HepG2 (cell line): ENCODE data around the gene PNKD. TPM values are rescaled to one million over a fixed set of nuclear protein-coding genes. Genes with fewer than 3 reads are reported as not detected.

ENCODE experiments used
- ARID2 ChIP-seq: sonication (generic); formaldehyde crosslinking; IDR thresholded peaks from 2 replicates; pipeline ENCODE4 v1.8.1; 2022; ENCODE audit warnings: mild to moderate bottlenecking, missing genetic modification reagents, borderline replicate concordance
- ARID5B ChIP-seq: IDR thresholded peaks from 2 replicates; pipeline ENCODE4 v1.4.0; 2020; ENCODE audit warnings: mild to moderate bottlenecking, missing genetic modification reagents
- CENPBD1 ChIP-seq: sonication (generic); formaldehyde crosslinking; IDR thresholded peaks from 2 replicates; pipeline ENCODE4 v1.8.0; 2022; ENCODE audit warnings: missing genetic modification reagents, low read depth, mild to moderate bottlenecking, borderline replicate concordance
- JDP2 ChIP-seq: sonication (generic); formaldehyde crosslinking; IDR thresholded peaks from 2 replicates; pipeline ENCODE4 v1.8.1; 2022; ENCODE audit warnings: missing genetic modification reagents, borderline replicate concordance
- KMT2B ChIP-seq: IDR thresholded peaks from 2 replicates; pipeline ENCODE4 v1.6.1; 2016; ENCODE audit warnings: missing genetic modification reagents, missing compliant biosample characterization
- POGK ChIP-seq: sonication (generic); formaldehyde crosslinking; conservative IDR thresholded peaks from 2 replicates; pipeline ENCODE4 v1.8.0; 2022; ENCODE audit warnings: mild to moderate bottlenecking, moderate library complexity, missing genetic modification reagents
- SETDB1 ChIP-seq: sonication (generic); formaldehyde crosslinking; IDR thresholded peaks from 2 replicates; pipeline ENCODE4 v1.5.1; 2020; ENCODE audit warnings: missing genetic modification reagents, mild to moderate bottlenecking, borderline replicate concordance
- SOX5 ChIP-seq: IDR thresholded peaks from 2 replicates; pipeline ENCODE4 v1.6.1; 2016; ENCODE audit warnings: borderline replicate concordance
- TGIF2 ChIP-seq: IDR thresholded peaks from 2 replicates; pipeline ENCODE4 v1.6.1; 2016; ENCODE audit warnings: control low read depth, missing compliant biosample characterization
- ZKSCAN8 ChIP-seq: IDR thresholded peaks from 2 replicates; pipeline ENCODE4 v1.6.1; 2016; ENCODE audit warnings: borderline replicate concordance, missing genetic modification reagents, missing compliant biosample characterization
- ZNF326 ChIP-seq: sonication (generic); formaldehyde crosslinking; IDR thresholded peaks from 2 replicates; pipeline ENCODE4 v1.4.0; 2020; ENCODE audit warnings: missing genetic modification reagents, borderline replicate concordance
- ZSCAN9 ChIP-seq: IDR thresholded peaks from 2 replicates; pipeline ENCODE4 v1.6.1; 2016; ENCODE audit warnings: borderline replicate concordance
- polyA plus RNA-seq, 8 experiments: library from polyadenylated mRNA; depleted of rRNA in 3 of 8; stranded (reverse) in 7 of 8; unstranded in 1 of 8; fragments of >200 nt; fragmentation: Illumina TruSeq in 4 of 8; extraction: Trizol in 4 of 8; gene quantifications; 2 replicates each; pipeline versions ENCODE4 v1.2.1 to v1.2.3, GENCODE V29; 2011 to 2016; ENCODE audit warnings: low read depth in 4 of 8, missing spikeins in 1 of 8, mixed read lengths in 1 of 8; ENCODE audit not compliant: insufficient read depth in 1 of 8
- total RNA-seq, 5 experiments: library from RNA; depleted of rRNA; stranded (reverse); fragments of >200 nt; fragmentation: Illumina TruSeq; extraction: Trizol; gene quantifications; 2 replicates each; pipeline ENCODE4 v1.2.3, GENCODE V29; 2016; ENCODE audit warnings: low read depth in 1 of 5
- TF ChIP-seq, protein P1 (sequence below): fragments of 450-650 bp; IDR thresholded peaks from 2 replicates; pipeline ENCODE4 v1.6.1; 2016
- TF ChIP-seq, protein P2 (sequence below): IDR thresholded peaks from 2 replicates; pipeline ENCODE4 v1.6.1; 2012; ENCODE audit warnings: low read length, improper control_type of control experiment
- TF ChIP-seq, protein P3 (sequence below): sonication (generic); formaldehyde crosslinking; IDR thresholded peaks from 2 replicates; pipeline ENCODE4 v1.5.0; 2020; ENCODE audit warnings: missing genetic modification reagents

The PNKD gene
- total and polyA plus RNA-seq, 2 of the 13 experiments (the other 11 are each of a cell fraction or from before 2014, with no cell fraction given), result 55.9 to 80.4 TPM

- peak; percentile 35; the same call in 1 of the 2 replicates for TF ChIP-seq ZSCAN9 (CRISPR knock-in tag)
- TF ChIP-seq, protein P1, sequence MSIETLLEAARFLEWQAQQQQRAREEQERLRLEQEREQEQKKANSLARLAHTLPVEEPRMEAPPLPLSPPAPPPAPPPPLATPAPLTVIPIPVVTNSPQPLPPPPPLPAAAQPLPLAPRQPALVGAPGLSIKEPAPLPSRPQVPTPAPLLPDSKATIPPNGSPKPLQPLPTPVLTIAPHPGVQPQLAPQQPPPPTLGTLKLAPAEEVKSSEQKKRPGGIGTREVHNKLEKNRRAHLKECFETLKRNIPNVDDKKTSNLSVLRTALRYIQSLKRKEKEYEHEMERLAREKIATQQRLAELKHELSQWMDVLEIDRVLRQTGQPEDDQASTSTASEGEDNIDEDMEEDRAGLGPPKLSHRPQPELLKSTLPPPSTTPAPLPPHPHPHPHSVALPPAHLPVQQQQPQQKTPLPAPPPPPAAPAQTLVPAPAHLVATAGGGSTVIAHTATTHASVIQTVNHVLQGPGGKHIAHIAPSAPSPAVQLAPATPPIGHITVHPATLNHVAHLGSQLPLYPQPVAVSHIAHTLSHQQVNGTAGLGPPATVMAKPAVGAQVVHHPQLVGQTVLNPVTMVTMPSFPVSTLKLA, result no peak
- TF ChIP-seq ZNF326 (CRISPR knock-in tag), result no peak
- TF ChIP-seq, protein P2, sequence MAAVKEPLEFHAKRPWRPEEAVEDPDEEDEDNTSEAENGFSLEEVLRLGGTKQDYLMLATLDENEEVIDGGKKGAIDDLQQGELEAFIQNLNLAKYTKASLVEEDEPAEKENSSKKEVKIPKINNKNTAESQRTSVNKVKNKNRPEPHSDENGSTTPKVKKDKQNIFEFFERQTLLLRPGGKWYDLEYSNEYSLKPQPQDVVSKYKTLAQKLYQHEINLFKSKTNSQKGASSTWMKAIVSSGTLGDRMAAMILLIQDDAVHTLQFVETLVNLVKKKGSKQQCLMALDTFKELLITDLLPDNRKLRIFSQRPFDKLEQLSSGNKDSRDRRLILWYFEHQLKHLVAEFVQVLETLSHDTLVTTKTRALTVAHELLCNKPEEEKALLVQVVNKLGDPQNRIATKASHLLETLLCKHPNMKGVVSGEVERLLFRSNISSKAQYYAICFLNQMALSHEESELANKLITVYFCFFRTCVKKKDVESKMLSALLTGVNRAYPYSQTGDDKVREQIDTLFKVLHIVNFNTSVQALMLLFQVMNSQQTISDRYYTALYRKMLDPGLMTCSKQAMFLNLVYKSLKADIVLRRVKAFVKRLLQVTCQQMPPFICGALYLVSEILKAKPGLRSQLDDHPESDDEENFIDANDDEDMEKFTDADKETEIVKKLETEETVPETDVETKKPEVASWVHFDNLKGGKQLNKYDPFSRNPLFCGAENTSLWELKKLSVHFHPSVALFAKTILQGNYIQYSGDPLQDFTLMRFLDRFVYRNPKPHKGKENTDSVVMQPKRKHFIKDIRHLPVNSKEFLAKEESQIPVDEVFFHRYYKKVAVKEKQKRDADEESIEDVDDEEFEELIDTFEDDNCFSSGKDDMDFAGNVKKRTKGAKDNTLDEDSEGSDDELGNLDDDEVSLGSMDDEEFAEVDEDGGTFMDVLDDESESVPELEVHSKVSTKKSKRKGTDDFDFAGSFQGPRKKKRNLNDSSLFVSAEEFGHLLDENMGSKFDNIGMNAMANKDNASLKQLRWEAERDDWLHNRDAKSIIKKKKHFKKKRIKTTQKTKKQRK, result no peak
- TF ChIP-seq TGIF2, result peak; percentile 32; the same call in 1 of the 2 replicates
- TF ChIP-seq, protein P3, sequence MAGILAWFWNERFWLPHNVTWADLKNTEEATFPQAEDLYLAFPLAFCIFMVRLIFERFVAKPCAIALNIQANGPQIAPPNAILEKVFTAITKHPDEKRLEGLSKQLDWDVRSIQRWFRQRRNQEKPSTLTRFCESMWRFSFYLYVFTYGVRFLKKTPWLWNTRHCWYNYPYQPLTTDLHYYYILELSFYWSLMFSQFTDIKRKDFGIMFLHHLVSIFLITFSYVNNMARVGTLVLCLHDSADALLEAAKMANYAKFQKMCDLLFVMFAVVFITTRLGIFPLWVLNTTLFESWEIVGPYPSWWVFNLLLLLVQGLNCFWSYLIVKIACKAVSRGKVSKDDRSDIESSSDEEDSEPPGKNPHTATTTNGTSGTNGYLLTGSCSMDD (CRISPR knock-in tag), result no peak
- TF ChIP-seq ARID5B (CRISPR knock-in tag), result no peak
- TF ChIP-seq KMT2B, result peak; percentile 35
- TF ChIP-seq ARID2, result peak; percentile 79; the same call in 1 of the 2 replicates
- no peak for TF ChIP-seq JDP2 (CRISPR knock-in tag)
- no peak for TF ChIP-seq SETDB1 (CRISPR knock-in tag)
- no peak for TF ChIP-seq SOX5
- TF ChIP-seq CENPBD1 (CRISPR knock-in tag), result no peak
- no peak for TF ChIP-seq ZKSCAN8
- peak; percentile 98 for TF ChIP-seq POGK (CRISPR knock-in tag)
Measured at GRCh38 chr2:218292048-218293014, 22.0 kb downstream of the PNKD start, which contains the start of gene TMBIM1 (continued).
